K562 (cell line): ENCODE data around the gene MRPS31. TPM values are rescaled to one million over a fixed set of nuclear protein-coding genes. Genes with fewer than 3 reads are reported as not detected.

Experiments
- ETV6 ChIP-seq, 3 experiments: fragments of 150-350 bp in 1 of 3; sonication (generic) in 1 of 3; formaldehyde crosslinking in 1 of 3; IDR thresholded peaks; 2 replicates each; pipeline versions ENCODE4 v1.6.1 to v1.8.0; 2014 to 2022; ENCODE audit warnings: borderline replicate concordance in 2 of 3, low read depth in 2 of 3, antibody characterized with exemption in 1 of 3, low read length in 1 of 3, mild to moderate bottlenecking in 1 of 3, missing genetic modification reagents in 1 of 3
- L3MBTL2 ChIP-seq: fragments of 450-650 bp; IDR thresholded peaks from 2 replicates; pipeline ENCODE4 v1.6.1; 2016; ENCODE audit warnings: mild to moderate bottlenecking, moderate library complexity
- MYC ChIP-seq, 2 experiments: fragments of 250-450 bp in 1 of 2; sonication (Bioruptor Pico) in 1 of 2; IDR thresholded peaks; 2 replicates each; pipeline versions ENCODE4 v1.5.1 to v1.6.1; 2012 to 2021; ENCODE audit warnings: low read depth in 2 of 2, borderline replicate concordance in 1 of 2, improper control_type of control experiment in 1 of 2, low read length in 1 of 2, mild to moderate bottlenecking in 1 of 2, moderate library complexity in 1 of 2
- NCOA6 ChIP-seq: fragments of 450-650 bp; IDR thresholded peaks from 2 replicates; pipeline ENCODE4 v1.6.1; 2017; ENCODE audit warnings: mild to moderate bottlenecking
- PCBP2 ChIP-seq: fragments of 200-400 bp; formaldehyde crosslinking; IDR thresholded peaks from 2 replicates; pipeline ENCODE4 v1.6.1; 2018; ENCODE audit warnings: low read length, low read depth, mild to moderate bottlenecking, moderate library complexity; ENCODE audit not compliant: poor library complexity, severe bottlenecking
- REST ChIP-seq, 2 experiments: fragments of 450-650 bp; formaldehyde crosslinking in 1 of 2; IDR thresholded peaks; 2 replicates each; pipeline versions ENCODE4 v1.4.0 to v1.6.1; 2014 to 2020; ENCODE audit warnings: mild to moderate bottlenecking in 2 of 2, borderline replicate concordance in 1 of 2, low read depth in 1 of 2
- SAFB ChIP-seq: fragments of 200-400 bp; formaldehyde crosslinking; IDR thresholded peaks from 2 replicates; pipeline ENCODE4 v1.6.1; 2017; ENCODE audit warnings: low read depth, low read length, borderline replicate concordance
- polyA plus RNA-seq, 8 experiments: library from polyadenylated mRNA; depleted of rRNA in 4 of 8; stranded (reverse) in 5 of 8; unstranded in 3 of 8; fragments of >200 nt; fragmentation: Nextera tagmentation in 2 of 8; fragmentation: Illumina TruSeq in 1 of 8; extraction: Ambion mirVana in 2 of 8; extraction: Trizol in 1 of 8; gene quantifications; 2 replicates each; pipeline versions ENCODE4 v1.2.1 to v1.2.3, GENCODE V29; 2011 to 2014; ENCODE audit warnings: inconsistent platforms in 1 of 8, missing spikeins in 1 of 8
- total RNA-seq, 7 experiments: library from RNA; depleted of rRNA in 6 of 7; stranded (reverse); fragments of >200 nt in 6 of 7; fragmentation: Illumina TruSeq in 2 of 7; extraction: Trizol in 2 of 7; gene quantifications; 2 replicates each; pipeline versions ENCODE4 v1.2.1 to v1.2.3, GENCODE V29; 2011 to 2021; ENCODE audit warnings: low replicate concordance in 1 of 7
- TF ChIP-seq, protein P1 (sequence below): fragments of 200-800 bp; sonication (Bioruptor generic); IDR thresholded peaks from 2 replicates; pipeline ENCODE4 v1.6.1; 2016; ENCODE audit warnings: missing genetic modification characterization, missing compliant biosample characterization
- TF ChIP-seq, protein P2 (sequence below): fragments of 450-650 bp; formaldehyde crosslinking; IDR thresholded peaks from 2 replicates; pipeline ENCODE4 v1.4.0; 2022; ENCODE audit warnings: missing genetic modification characterization

Gene MRPS31
- total and polyA plus RNA-seq, 9 of the 15 experiments (the other 6 are each of a cell fraction or from before 2014, with no cell fraction given) = 20.3 to 57.8 (median 37.1) TPM

DNA sequence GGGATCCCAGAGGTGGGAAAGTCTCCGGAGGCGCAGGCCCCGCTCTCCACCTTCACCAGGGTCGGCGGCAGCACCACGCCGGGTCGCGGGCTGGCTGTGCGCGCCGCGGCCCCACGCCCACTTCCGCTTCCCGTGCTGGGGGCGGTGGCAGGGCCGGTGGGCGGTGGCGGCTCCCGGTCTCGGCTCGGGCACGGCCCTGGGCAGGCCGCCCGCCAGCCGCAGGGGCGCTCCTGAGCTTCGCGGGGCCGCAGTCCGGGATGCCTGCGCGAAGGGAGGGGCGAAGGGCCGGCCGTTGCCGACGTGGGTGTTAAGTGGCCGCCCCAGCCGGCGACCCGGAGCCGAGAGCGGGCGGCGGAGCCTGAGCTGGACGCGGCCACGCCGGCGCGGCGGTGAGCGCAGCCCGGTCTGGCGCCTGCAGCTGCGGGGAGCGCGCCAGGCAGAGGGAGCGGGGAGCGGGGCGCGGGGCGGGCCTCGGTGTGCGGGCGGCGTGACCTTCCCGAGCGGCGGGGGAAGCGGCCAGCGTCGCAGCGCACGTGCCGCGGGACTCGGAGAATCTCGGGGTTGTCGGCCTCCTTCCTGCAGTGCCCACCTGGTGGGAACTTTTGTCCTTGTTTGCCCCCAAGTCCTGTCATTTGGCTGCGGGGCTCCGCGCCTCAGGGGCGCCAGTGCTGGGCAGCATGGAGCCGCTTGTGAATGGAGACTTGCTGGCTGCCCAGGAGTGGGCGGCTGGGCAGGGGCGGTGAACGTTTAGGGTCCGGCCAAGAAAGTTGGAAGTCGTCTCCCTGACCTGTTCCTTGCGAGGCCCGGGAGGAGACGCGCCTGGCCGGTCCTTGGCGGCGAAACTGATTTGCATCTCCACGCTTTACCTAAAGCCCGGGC is 18.5 kb upstream of the MRPS31 start, which contains the start of gene SLC25A15 (continued):
- TF ChIP-seq, protein P1, sequence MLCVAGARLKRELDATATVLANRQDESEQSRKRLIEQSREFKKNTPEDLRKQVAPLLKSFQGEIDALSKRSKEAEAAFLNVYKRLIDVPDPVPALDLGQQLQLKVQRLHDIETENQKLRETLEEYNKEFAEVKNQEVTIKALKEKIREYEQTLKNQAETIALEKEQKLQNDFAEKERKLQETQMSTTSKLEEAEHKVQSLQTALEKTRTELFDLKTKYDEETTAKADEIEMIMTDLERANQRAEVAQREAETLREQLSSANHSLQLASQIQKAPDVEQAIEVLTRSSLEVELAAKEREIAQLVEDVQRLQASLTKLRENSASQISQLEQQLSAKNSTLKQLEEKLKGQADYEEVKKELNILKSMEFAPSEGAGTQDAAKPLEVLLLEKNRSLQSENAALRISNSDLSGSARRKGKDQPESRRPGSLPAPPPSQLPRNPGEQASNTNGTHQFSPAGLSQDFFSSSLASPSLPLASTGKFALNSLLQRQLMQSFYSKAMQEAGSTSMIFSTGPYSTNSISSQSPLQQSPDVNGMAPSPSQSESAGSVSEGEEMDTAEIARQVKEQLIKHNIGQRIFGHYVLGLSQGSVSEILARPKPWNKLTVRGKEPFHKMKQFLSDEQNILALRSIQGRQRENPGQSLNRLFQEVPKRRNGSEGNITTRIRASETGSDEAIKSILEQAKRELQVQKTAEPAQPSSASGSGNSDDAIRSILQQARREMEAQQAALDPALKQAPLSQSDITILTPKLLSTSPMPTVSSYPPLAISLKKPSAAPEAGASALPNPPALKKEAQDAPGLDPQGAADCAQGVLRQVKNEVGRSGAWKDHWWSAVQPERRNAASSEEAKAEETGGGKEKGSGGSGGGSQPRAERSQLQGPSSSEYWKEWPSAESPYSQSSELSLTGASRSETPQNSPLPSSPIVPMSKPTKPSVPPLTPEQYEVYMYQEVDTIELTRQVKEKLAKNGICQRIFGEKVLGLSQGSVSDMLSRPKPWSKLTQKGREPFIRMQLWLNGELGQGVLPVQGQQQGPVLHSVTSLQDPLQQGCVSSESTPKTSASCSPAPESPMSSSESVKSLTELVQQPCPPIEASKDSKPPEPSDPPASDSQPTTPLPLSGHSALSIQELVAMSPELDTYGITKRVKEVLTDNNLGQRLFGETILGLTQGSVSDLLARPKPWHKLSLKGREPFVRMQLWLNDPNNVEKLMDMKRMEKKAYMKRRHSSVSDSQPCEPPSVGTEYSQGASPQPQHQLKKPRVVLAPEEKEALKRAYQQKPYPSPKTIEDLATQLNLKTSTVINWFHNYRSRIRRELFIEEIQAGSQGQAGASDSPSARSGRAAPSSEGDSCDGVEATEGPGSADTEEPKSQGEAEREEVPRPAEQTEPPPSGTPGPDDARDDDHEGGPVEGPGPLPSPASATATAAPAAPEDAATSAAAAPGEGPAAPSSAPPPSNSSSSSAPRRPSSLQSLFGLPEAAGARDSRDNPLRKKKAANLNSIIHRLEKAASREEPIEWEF (CRISPR knock-in tag) = no peak
- no peak for TF ChIP-seq NCOA6
- TF ChIP-seq PCBP2 = no peak
- peak; percentile 43; the same call in 1 of the 2 replicates for TF ChIP-seq SAFB
- TF ChIP-seq REST (IDR thresholded peaks at IDR 0.05; ENCODE audit: borderline replicate concordance) = peak; percentile 21; the same call in 1 of the 2 replicates
- TF ChIP-seq REST (CRISPR knock-in tag; IDR thresholded peaks at IDR 0.05; ENCODE audit: low read depth) = no peak
- TF ChIP-seq, protein P2, sequence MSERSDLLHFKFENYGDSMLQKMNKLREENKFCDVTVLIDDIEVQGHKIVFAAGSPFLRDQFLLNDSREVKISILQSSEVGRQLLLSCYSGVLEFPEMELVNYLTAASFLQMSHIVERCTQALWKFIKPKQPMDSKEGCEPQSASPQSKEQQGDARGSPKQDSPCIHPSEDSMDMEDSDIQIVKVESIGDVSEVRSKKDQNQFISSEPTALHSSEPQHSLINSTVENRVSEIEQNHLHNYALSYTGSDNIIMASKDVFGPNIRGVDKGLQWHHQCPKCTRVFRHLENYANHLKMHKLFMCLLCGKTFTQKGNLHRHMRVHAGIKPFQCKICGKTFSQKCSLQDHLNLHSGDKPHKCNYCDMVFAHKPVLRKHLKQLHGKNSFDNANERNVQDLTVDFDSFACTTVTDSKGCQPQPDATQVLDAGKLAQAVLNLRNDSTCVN (CRISPR knock-in tag) = no peak
- TF ChIP-seq ETV6 (IDR thresholded peaks at IDR 0.05; ENCODE audit: borderline replicate concordance in 1 of 2, low read depth in 2 of 2, low read length in 1 of 2) = no peak
- no peak for TF ChIP-seq ETV6 (CRISPR knock-in tag; IDR thresholded peaks at IDR 0.05; ENCODE audit: borderline replicate concordance)
- peak; percentile 83 for TF ChIP-seq L3MBTL2
- TF ChIP-seq MYC (IDR thresholded peaks at IDR 0.05; ENCODE audit: low read depth, low read length) = peak; percentile 34; the same call in 1 of the 2 replicates
- TF ChIP-seq MYC (CRISPR knock-in tag; IDR thresholded peaks at IDR 0.05; ENCODE audit: borderline replicate concordance, low read depth) = no peak
